Spleen (tissue), 11 donors: ENCODE results near the gene SCPEP1. TPM values are rescaled to one million over a fixed set of nuclear protein-coding genes. Genes with fewer than 3 reads are reported as not detected.

Experiments
- DNase-seq: peaks from one replicate; pipeline ENCODE4 v3.0.0-alpha.2; 2020
- H3K27ac ChIP-seq, 8 donors: fragments of 200-600 bp; sonication (generic) in 7 of 8; 1 replicate in 4 of 8; 2 replicates in 4 of 8; pipeline versions ENCODE4 v1.5.0 to v1.8.0; 2016 to 2021; ENCODE audit warnings: inconsistent platforms in 4 of 8, mild to moderate bottlenecking in 4 of 8, moderate library complexity in 1 of 8
- H3K27me3 ChIP-seq, 7 donors: fragments of 200-600 bp; sonication (generic) in 6 of 7; replicated peaks in 1 of 7; 1 replicate in 4 of 7; 2 replicates in 3 of 7; pipeline versions ENCODE4 v1.5.0 to v1.8.0; 2016 to 2021; ENCODE audit warnings: inconsistent platforms in 3 of 7, mild to moderate bottlenecking in 1 of 7
- H3K36me3 ChIP-seq, 6 donors: fragments of 200-600 bp; sonication (generic) in 5 of 6; 1 replicate in 4 of 6; 2 replicates in 2 of 6; pipeline versions ENCODE4 v1.5.0 to v1.8.0; 2016 to 2021; ENCODE audit warnings: inconsistent platforms in 2 of 6
- H3K4me1 ChIP-seq, 6 donors: fragments of 200-600 bp; sonication (generic) in 5 of 6; 1 replicate in 3 of 6; 2 replicates in 3 of 6; pipeline versions ENCODE4 v1.5.0 to v1.8.0; 2016 to 2021; ENCODE audit warnings: inconsistent platforms in 3 of 6
- H3K4me3 ChIP-seq, 8 donors: fragments of 200-600 bp; sonication (generic) in 7 of 8; 1 replicate in 4 of 8; 2 replicates in 4 of 8; pipeline versions ENCODE4 v1.5.0 to v1.8.0; 2016 to 2021; ENCODE audit warnings: inconsistent platforms in 4 of 8, mild to moderate bottlenecking in 4 of 8, moderate library complexity in 2 of 8
- H3K9me3 ChIP-seq, 8 donors: fragments of 200-600 bp; sonication (generic) in 7 of 8; 1 replicate in 4 of 8; 2 replicates in 4 of 8; pipeline versions ENCODE4 v1.5.0 to v1.8.0; 2016 to 2021; ENCODE audit warnings: inconsistent platforms in 4 of 8
- CTCF ChIP-seq, 11 experiments: fragments of 200-600 bp in 7 of 11; fragments of 450-650 bp in 4 of 11; sonication (generic) in 4 of 11; IDR thresholded peaks in 8 of 11; conservative IDR thresholded peaks in 3 of 11; 1 replicate in 7 of 11; 2 replicates in 4 of 11; pipeline versions ENCODE4 v1.4.0 to v1.8.0; 2016 to 2021; ENCODE audit warnings: antibody characterized with exemption in 11 of 11, inconsistent platforms in 4 of 11, mild to moderate bottlenecking in 1 of 11
- POLR2A ChIP-seq, 3 donors: fragments of 450-650 bp; IDR thresholded peaks; one replicate each; pipeline ENCODE4 v1.5.1; 2017; ENCODE audit warnings: antibody characterized with exemption in 3 of 3, mild to moderate bottlenecking in 1 of 3
- POLR2AphosphoS5 ChIP-seq, 3 donors: sonication (generic); formaldehyde crosslinking; IDR thresholded peaks; one replicate each; pipeline ENCODE4 v1.5.1; 2017; ENCODE audit warnings: antibody characterized with exemption in 3 of 3
- WGBS, 5 donors: extraction: QIAGEN DNeasy Blood & Tissue Kit in 3 of 5; methylation state at CpG; one replicate each; pipeline versions ENCODE4 v1.1.5 to v1.1.7; 2013 to 2018; 5-methylcytosine and 5-hydroxymethylcytosine counted together
- intact Hi-C: fragments of 100-400 bp; cut with DNase I; formaldehyde crosslinking; loops from one replicate; pipeline ENCODE4 v1.15.0; 2023; ENCODE audit warnings: low total_unique reads
- polyA plus RNA-seq, 3 donors: library from polyadenylated mRNA; stranded (reverse); fragments of 200-250 nt; gene quantifications; one replicate each; pipeline ENCODE4 v1.2.1, GENCODE V29; 2013
- total RNA-seq, 7 donors: library from RNA; depleted of rRNA in 3 of 7; stranded (reverse); fragments of >200 nt in 3 of 7; fragmentation: NEBNext Ultra II Directional in 4 of 7; extraction: Animal tissue kit (Norgen Biotek cat#: 25700) in 4 of 7; gene quantifications; one replicate each; pipeline versions ENCODE4 v1.1.0 to v1.2.1, GENCODE V29; 2016 to 2021
- donor health status: healthy with polysubstance abuse.
- donor health status: DM: no; HTN: no; CAD: no; lungs with moderate emphysema.
- donor health status: DM: no; HTN: no; CAD: no.
- donor health status: Bipolar disorder and iron deficiency.
- donor health status: healthy.
- donor health status: DM: no; HTN: no; CAD: no.
- donor health status: DM: yes; HTN: yes; CAD: no.

Gene SCPEP1
- total and polyA plus RNA-seq, 10 donors, result 74.4 to 127 (median 97.7) TPM

GRCh38 chr17:56992364-56992763 is 14.4 kb downstream of the SCPEP1 start:
- Histone ChIP-seq H3K36me3 (peaks cover 0 to 100% (median 80%) of the 10 kb centered on the region in 6 donors), H3K4me3 (no peak overlapping the region), H3K4me1 (peaks cover 0 to 4% (median 0%) of the 10 kb centered on the region in 6 donors), H3K9me3 (no peaks in the 10 kb centered on the region), H3K27ac (no peak overlapping the region), H3K27me3 (no peaks in the 10 kb centered on the region)
- 55 to 86% (median 76%) methylated on average over 1 of the region's 1 CpG for WGBS, 5 donors
- no peak for TF ChIP-seq POLR2A (IDR thresholded peaks at IDR 0.05)
- TF ChIP-seq POLR2AphosphoS5 (IDR thresholded peaks at IDR 0.05), result no peak
- no peak for TF ChIP-seq CTCF (IDR thresholded peaks at IDR 0.05 in 8 of 11, conservative IDR thresholded peaks at IDR 0.05 in 3 of 11)
- intact Hi-C loops, result no loop called here
- DNase-seq, result no peak

- WGBS, 5 donors, result 94 to 99% (median 98%) methylated on average over 4 of the region's 4 CpGs
- no peak overlapping the region for H3K27ac ChIP-seq
- intact Hi-C loops, result no loop called here
- no peaks in the 10 kb centered on the region for H3K4me1 ChIP-seq
- no peak overlapping the region for H3K4me3 ChIP-seq
- peaks cover 0 to 100% (median 82%) of the 10 kb centered on the region in 6 donors for H3K36me3 ChIP-seq
- DNase-seq, result no peak
- TF ChIP-seq POLR2AphosphoS5 (IDR thresholded peaks at IDR 0.05) (no peak), POLR2A (IDR thresholded peaks at IDR 0.05) (no peak), CTCF (IDR thresholded peaks at IDR 0.05 in 8 of 11, conservative IDR thresholded peaks at IDR 0.05 in 3 of 11) (no peak)
- no peaks in the 10 kb centered on the region for H3K9me3 ChIP-seq
- no peaks in the 10 kb centered on the region for H3K27me3 ChIP-seq
Observed at GRCh38 chr17:56994009-56994792, 16.3 kb downstream of the SCPEP1 start.

GRCh38 chr17:56995766-56996165 is 17.8 kb downstream of the SCPEP1 start:
- no peak overlapping the region for H3K4me3 ChIP-seq
- H3K27me3 ChIP-seq, result no peaks in the 10 kb centered on the region
- no peaks in the 10 kb centered on the region for H3K4me1 ChIP-seq
- TF ChIP-seq POLR2AphosphoS5 (IDR thresholded peaks at IDR 0.05), result no peak
- TF ChIP-seq CTCF (IDR thresholded peaks at IDR 0.05 in 8 of 11, conservative IDR thresholded peaks at IDR 0.05 in 3 of 11), result no peak
- no peak for TF ChIP-seq POLR2A (IDR thresholded peaks at IDR 0.05)
- no peak for DNase-seq
- 92 to 100% (median 97%) methylated on average over 1 of the region's 1 CpG for whole genome bisulfite sequencing, 5 donors
- H3K9me3 ChIP-seq, result no peaks in the 10 kb centered on the region
- intact Hi-C loops, result no loop called here
- H3K27ac ChIP-seq, result no peak overlapping the region
- peaks cover under 1 to 100% (median 79%) of the 10 kb centered on the region in 6 donors for H3K36me3 ChIP-seq

GRCh38 chr17:56997313-56997712 is 19.4 kb downstream of the SCPEP1 start:
- Histone ChIP-seq H3K9me3 (no peaks in the 10 kb centered on the region), H3K27me3 (no peaks in the 10 kb centered on the region), H3K27ac (no peak overlapping the region), H3K4me1 (no peaks in the 10 kb centered on the region), H3K4me3 (no peak overlapping the region), H3K36me3 (peaks cover 5 to 100% (median 78%) of the 10 kb centered on the region in 6 donors)
- TF ChIP-seq CTCF (IDR thresholded peaks at IDR 0.05 in 8 of 11, conservative IDR thresholded peaks at IDR 0.05 in 3 of 11), result no peak
- TF ChIP-seq POLR2A (IDR thresholded peaks at IDR 0.05), result no peak
- no peak for TF ChIP-seq POLR2AphosphoS5 (IDR thresholded peaks at IDR 0.05)
- DNase-seq, result no peak
- intact Hi-C loops, result no loop called here
- 86 to 94% (median 91%) methylated on average over 2 of the region's 2 CpGs for WGBS, 5 donors
